Endometrium (tissue), 2 donors: ENCODE results near the gene PACS1.
"Not testable (repeated sequence)": the region's sequence is repeated elsewhere in the genome, so short reads cannot be mapped to it uniquely, and the experiment has no call there.

Experiments
- FAIRE-seq: peaks from 2 replicates; lab custom pipeline; 2012; peaks lifted over from hg19 to GRCh38; lab: Jason Lieb, UNC
- donor health status: control.
- donor health status: control.

Gene PACS1

GRCh38 chr11:66111158-66111557 is 41.1 kb downstream of the PACS1 start:
- FAIRE-seq: no peak

GRCh38 chr11:66112041-66112491 is 42.0 kb downstream of the PACS1 start:
- FAIRE-seq: no peak

DNA sequence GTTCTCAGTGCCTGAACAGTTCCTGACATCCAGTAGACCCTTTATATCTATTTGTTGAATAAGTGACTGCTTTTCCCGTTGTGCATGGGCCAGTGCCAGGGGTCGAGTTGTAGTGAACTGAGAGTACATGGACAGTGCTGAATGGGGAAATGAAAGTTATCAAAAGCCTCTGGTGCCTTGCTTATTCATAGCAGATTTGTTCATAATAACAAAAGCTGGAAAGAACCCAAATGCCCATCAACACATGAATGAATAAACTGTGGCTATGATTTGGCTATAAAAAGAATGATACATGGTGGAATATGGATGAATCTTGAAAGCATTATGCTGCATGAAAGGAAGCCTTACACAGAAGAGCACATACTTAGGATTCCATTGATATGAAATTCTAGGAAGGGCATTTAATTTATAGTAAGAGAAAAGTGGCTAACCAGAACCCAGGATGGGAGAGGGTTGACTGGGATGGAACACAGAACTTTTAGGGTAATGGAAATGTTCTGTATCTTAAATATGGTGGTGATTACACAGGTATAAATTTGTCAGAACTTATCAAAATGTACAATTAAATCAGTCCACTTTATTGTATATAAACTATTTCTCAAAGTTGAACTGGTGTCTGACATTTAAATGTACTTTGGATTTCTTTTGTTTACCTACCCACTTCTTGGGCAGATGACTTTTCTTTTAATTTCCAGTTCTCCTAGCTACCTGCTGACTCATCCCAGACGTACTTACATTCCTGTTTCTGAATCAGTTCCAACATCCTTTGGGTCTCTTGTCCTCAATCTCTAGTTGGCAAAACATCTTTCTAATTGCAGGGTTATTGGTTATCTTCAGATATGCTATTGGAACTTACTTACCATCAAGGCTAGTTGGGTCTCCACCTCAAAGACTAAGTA is 42.8 kb downstream of the PACS1 start:
- no peak for FAIRE-seq

- not testable (repeated sequence) for FAIRE-seq
Measured at GRCh38 chr11:66114957-66115356, 44.9 kb downstream of the PACS1 start.

- FAIRE-seq: no peak
Measured at GRCh38 chr11:66115638-66116301, 45.7 kb downstream of the PACS1 start.

- FAIRE-seq: no peak
Measured at GRCh38 chr11:66116576-66117361, 46.7 kb downstream of the PACS1 start.

DNA sequence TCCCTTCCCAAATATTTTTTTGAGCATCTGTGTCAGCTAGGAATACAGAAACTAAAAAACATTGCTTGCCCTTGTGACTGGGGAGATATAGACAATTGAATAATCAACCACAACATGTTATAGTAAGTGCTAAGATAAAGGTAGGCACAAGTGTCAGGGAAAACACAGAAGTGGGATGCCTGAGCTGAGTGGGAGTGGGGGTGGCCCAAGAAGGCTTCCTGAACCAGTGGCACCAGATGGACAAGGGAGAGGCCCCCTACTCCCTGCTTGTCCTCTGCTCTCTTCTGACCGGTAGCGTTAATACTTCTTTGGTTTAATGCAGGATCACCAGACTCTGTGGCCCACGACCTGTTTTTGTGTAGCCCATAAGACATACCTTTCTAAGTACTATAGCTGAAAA is 48.8 kb downstream of the PACS1 start:
- no peak for FAIRE-seq

GRCh38 chr11:66119348-66120133 is 49.5 kb downstream of the PACS1 start:
- no peak for FAIRE-seq

DNA sequence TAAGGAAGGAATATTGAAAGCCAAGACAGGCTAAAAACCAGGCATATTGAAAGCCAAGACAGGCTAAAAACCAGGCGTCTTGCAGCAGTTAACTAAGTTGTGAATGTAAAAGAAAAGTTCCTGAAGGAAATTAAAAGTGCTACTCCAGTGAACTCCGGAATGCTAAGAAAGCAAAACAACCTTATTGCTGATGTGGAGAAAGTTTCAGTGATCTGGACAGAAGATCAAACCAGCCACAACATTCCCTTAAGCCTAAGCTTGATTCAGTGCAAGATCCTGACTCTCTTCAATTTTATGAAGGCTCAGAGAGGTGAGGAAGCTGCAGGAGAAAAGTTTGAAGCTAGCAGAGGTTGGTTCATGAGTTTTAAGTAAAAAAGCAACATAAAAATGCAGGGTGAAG is 51.4 kb downstream of the PACS1 start:
- no peak for FAIRE-seq

- FAIRE-seq: no peak
Measured at GRCh38 chr11:66123902-66124301, 53.8 kb downstream of the PACS1 start.

DNA sequence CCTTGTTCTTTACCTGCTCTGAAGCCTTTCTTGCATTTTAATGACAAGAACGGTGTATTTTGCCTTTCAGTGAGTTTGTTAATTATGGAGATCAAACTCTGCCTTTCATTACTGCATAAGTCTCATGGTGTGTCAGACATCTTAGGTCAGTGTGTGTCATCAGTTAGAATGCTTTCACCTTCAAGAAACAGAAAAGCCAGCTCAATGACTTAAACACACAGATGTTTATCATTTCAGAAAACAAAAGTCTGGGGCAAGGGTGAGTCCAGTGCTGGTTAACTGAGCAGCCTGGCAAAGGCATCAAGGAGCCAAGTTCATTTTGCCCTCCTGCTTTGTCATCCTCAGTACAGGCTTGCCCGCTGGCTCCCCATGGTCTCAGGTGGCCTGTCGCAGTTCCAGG is 54.5 kb downstream of the PACS1 start:
- no peak for FAIRE-seq

DNA sequence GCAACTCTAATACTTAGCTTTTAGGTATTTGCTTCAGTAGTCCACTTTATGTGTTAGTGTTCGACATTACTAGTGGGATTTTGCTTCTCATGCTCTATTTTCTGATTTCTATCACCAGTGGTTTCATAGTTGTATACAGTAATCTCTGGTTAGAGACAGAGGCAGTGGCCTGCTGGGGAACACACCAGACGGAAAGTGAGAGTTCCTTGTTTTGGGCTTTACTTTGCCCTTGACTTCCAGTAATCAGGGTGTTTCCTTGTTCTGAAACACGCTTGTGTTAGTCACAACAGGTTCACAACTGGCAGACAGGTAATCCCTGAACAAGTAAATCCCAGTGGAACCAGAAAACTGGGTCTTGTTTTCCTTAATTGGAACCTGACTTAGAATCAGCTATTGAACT is 56.0 kb downstream of the PACS1 start:
- FAIRE-seq: no peak

DNA sequence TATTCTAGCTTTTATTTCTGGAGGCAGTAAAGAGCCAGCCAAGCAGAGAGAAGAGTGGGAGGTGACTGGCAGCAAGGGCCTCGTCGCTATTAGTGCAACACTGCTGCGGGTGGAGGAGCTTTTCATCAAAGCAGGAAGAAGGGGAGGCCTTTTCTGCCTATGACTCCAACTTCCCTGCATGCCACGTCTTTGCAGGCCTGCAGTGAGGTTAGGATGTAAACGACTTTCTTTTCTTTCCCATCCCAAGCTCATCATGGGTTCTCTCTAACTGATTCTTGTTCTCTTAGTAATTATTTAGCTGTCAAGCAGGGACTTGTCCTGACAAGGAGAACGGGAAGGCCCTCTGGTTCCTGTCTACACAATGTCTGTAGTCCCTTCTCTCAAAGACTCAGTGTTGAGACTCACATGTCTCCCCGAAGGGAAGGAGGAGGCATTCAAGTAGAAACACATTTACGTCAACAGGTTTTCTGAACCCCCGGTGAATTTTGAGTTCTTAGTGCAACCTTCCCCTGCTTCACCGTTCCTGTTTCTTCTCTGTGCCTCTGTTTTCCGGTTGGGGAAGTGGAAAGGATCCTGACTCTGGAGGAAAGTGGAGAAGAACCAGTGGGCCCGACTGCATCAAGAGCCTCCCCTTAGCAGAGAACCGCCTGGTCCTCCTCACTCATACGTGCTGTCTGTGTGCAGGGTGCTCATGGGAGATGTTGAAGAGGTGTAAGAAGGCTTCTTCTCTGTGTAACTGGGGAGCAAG is 56.9 kb downstream of the PACS1 start:
- no peak for FAIRE-seq

- no peak for FAIRE-seq
Measured at GRCh38 chr11:66130978-66131377, 60.9 kb downstream of the PACS1 start.

DNA sequence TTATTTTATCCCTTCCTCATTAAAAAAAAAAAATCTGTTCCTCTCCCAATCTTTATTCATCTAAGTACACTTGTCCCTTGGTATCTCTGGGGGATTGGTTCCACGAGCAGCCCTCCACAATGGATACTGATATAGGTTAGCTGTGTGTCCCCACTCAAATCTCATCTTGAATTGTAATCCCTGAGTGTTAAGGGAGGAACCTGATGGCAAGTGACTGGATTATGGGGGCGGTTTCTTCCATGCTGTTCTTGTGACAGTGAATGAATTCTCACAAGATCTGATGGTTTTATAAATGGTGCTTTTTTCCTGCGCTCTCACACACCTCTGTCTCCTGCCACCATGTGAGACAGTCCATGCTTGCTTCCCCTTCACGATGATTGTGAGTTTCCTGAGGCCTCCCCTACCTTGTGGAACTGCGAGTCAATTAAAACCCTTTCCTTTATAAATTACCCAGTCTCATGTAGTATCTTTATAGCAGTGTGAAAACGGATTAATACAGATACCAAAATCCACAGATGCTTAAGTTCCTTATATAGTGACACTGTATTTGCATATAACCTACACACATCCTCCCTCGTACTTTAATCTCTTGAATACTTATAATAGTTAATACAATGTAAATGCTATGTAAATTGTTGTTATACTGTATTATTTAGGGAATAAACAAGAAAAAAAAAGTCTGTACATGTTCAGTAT is 62.0 kb downstream of the PACS1 start:
- FAIRE-seq: no peak

DNA sequence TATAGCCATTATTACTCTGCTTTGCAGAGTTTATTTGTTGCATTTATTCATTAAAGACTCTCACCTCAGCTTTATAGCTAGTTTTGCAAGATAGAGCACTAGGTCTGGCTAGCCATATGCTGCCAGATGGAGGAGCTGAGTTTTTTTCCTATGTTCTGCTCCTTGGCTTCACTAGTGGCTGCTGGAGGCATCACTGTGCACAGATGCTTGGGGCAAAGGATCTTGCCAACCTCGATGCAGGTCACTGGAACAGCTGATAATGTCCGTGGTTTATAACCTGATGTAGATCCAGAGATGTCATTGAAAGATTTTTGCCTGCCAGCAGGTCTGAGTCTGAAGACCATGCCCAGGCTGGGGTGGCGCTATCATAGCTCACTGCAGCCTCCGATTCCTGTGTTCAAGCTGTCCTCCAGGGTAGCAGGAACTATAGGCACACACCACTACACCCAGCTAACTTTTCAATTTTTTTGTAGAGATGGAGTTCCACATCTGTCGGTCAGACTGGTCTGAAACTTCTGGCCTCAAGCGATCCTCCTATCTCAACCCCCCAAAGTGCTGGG is 63.2 kb downstream of the PACS1 start:
- no peak for FAIRE-seq

DNA sequence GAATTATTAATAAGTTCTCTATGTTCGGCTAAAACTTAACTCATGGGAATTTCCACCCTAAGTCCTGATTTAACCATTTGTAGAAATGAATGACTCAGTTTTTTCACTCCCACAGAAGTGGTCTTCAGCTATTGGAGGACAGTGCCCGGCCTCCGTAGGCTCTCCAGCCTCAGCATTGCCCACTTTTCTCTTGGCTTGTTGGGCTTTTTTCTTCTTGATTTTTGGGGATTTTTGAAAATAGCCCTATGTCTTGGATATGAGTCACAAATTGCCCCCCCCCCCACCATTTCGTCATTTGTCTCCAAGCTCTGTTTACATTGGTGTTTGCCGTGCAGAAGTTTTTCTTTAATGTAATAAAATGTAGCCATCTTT is 66.7 kb downstream of the PACS1 start:
- no peak for FAIRE-seq

- FAIRE-seq: no peak
Measured at GRCh38 chr11:66139817-66140404, 69.8 kb downstream of the PACS1 start.

GRCh38 chr11:66142370-66143263 is 72.5 kb downstream of the PACS1 start:
- FAIRE-seq: no peak
